Adrenal gland (tissue), 12 donors: ENCODE data around the gene PRKG1. TPM values are rescaled to one million over a fixed set of nuclear protein-coding genes. Genes with fewer than 3 reads are reported as not detected.

Experiments used
- DNase-seq, 7 donors: peaks; one replicate each; pipeline ENCODE4 v3.0.0-alpha.2; 2019 to 2020
- H3K27ac ChIP-seq, 5 donors: fragments of 200-600 bp; sonication (generic) in 4 of 5; 1 replicate in 3 of 5; 2 replicates in 2 of 5; pipeline versions ENCODE4 v1.5.1 to v1.8.0; 2016 to 2020; ENCODE audit warnings: mild to moderate bottlenecking in 1 of 5
- H3K27me3 ChIP-seq: fragments of 200-600 bp; 2 replicates; pipeline ENCODE4 v1.8.0; 2021
- H3K36me3 ChIP-seq, 2 donors: fragments of 200-600 bp; replicated peaks in 1 of 2; 1 replicate in 1 of 2; 2 replicates in 1 of 2; pipeline versions ENCODE4 v1.5.1 to v1.8.0; 2018 to 2022
- H3K4me1 ChIP-seq, 2 donors: fragments of 200-600 bp; replicated peaks in 1 of 2; 1 replicate in 1 of 2; 2 replicates in 1 of 2; pipeline versions ENCODE4 v1.5.1 to v1.8.0; 2018 to 2021
- H3K4me3 ChIP-seq, 4 donors: fragments of 200-600 bp; sonication (generic) in 3 of 4; one replicate each; pipeline ENCODE4 v1.5.1; 2016 to 2018
- H3K9me3 ChIP-seq, 3 donors: fragments of 200-600 bp; sonication (generic) in 1 of 3; replicated peaks in 1 of 3; 1 replicate in 2 of 3; 2 replicates in 1 of 3; pipeline versions ENCODE4 v1.5.1 to v1.8.0; 2016 to 2021
- POLR2A ChIP-seq, 2 donors: fragments of 450-650 bp; IDR thresholded peaks; one replicate each; pipeline ENCODE4 v1.6.1; 2017; ENCODE audit warnings: antibody characterized with exemption in 2 of 2, mild to moderate bottlenecking in 2 of 2, moderate library complexity in 1 of 2
- WGBS, 4 donors: extraction: QIAGEN DNeasy Blood & Tissue Kit in 2 of 4; methylation state at CpG; one replicate each; pipeline versions ENCODE4 v1.1.5 to v1.1.7; 2013 to 2017; 5-methylcytosine and 5-hydroxymethylcytosine counted together
- intact Hi-C, 2 donors: fragments of 100-400 bp; cut with DNase I; formaldehyde crosslinking; loops; one replicate each; pipeline versions ENCODE4 v1.14.1 to v1.15.0; 2022 to 2023
- polyA plus RNA-seq, 3 donors: library from polyadenylated mRNA; stranded (reverse); fragments of 200-250 nt in 2 of 3; fragments of 350-450 nt in 1 of 3; fragmentation: Illumina TruSeq in 1 of 3; extraction: RNeasy Lipid Tissue Mini Kit (QIAGEN cat#74804) in 1 of 3; gene quantifications; one replicate each; pipeline ENCODE4 v1.2.3, GENCODE V29; 2013 to 2014
- total RNA-seq, 9 donors: library from RNA; depleted of rRNA in 4 of 9; stranded (reverse); fragments of >200 nt in 4 of 9; fragments of 120-200 nt in 1 of 9; fragmentation: NEBNext Ultra II Directional in 1 of 9; extraction: Animal tissue kit (Norgen Biotek cat#: 25700) in 1 of 9; gene quantifications; one replicate each; pipeline versions ENCODE4 v1.1.0 to v1.2.4, GENCODE V29; 2013 to 2023
- TF ChIP-seq, protein P1 (sequence below), 6 experiments: fragments of 450-650 bp in 4 of 6; fragments of 200-600 bp in 2 of 6; sonication (generic) in 1 of 6; IDR thresholded peaks; 1 replicate in 5 of 6; 2 replicates in 1 of 6; pipeline versions ENCODE4 v1.5.1 to v1.8.0; 2016 to 2021; ENCODE audit warnings: antibody characterized with exemption in 6 of 6, mild to moderate bottlenecking in 2 of 6, moderate library complexity in 1 of 6
- donor health status: healthy with polysubstance abuse.
- donor health status: Bipolar disorder and iron deficiency.
- donor health status: DM: yes; HTN: yes; CAD: no.
- donor health status: DM: no; HTN: no; CAD: no.
- donor health status: DM: no; HTN: no; CAD: no.
- donor health status: DM: yes; HTN: yes; CAD: no.

Gene PRKG1
- total and polyA plus RNA-seq, 12 donors: 6.9 to 104 (median 29.7) TPM

DNA sequence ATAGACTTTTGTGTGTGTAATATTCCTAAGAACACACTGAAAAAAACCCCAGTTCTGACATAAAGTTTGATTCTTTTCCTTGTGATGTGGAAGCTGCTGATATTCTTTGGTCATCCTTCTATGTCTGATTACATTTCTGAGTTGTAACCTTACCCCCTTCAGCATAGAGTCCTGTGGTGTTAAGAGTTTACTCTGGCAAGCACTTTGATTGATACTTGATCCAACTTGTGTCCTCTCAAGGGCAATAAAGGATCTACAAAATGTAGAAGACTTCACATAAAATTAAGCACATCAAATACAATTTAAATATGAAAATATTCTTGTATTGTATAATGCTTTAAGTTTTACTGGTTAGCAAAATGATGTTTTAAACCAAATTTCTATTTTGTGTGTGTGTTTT lies 1018.1 kb downstream of the PRKG1 start:
- no peaks in the 10 kb centered on the region for H3K4me1 ChIP-seq
- no peak for DNase-seq
- H3K36me3 ChIP-seq: no peaks in the 10 kb centered on the region
- intact Hi-C loops: no loop called here
- no peak for TF ChIP-seq POLR2A (IDR thresholded peaks at IDR 0.05)
- TF ChIP-seq, protein P1, sequence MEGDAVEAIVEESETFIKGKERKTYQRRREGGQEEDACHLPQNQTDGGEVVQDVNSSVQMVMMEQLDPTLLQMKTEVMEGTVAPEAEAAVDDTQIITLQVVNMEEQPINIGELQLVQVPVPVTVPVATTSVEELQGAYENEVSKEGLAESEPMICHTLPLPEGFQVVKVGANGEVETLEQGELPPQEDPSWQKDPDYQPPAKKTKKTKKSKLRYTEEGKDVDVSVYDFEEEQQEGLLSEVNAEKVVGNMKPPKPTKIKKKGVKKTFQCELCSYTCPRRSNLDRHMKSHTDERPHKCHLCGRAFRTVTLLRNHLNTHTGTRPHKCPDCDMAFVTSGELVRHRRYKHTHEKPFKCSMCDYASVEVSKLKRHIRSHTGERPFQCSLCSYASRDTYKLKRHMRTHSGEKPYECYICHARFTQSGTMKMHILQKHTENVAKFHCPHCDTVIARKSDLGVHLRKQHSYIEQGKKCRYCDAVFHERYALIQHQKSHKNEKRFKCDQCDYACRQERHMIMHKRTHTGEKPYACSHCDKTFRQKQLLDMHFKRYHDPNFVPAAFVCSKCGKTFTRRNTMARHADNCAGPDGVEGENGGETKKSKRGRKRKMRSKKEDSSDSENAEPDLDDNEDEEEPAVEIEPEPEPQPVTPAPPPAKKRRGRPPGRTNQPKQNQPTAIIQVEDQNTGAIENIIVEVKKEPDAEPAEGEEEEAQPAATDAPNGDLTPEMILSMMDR (IDR thresholded peaks at IDR 0.05): no peak
- no peak overlapping the region for H3K27ac ChIP-seq
- H3K4me3 ChIP-seq: no peak overlapping the region
- no peaks in the 10 kb centered on the region for H3K27me3 ChIP-seq
- H3K9me3 ChIP-seq: no peaks in the 10 kb centered on the region

DNA sequence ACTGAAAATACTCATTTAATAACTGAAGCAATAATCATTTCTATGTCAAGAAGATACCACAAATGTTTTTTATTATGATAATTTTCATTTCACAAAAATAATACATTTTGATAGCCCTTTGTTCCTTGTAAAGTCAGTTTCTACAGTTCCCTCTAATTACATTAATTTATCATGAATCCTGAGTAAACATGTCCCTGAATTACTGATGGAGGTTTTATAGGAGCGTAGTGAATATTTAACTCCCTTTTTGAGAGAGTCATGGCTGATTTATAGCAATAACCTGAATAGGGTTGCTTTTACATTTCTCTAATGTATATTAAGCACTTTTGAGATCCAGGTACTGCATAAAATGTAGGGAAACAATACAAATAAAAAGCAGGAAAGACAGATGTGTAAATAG lies 1023.8 kb downstream of the PRKG1 start:
- Histone ChIP-seq H3K9me3 (no peaks in the 10 kb centered on the region), H3K27ac (no peak overlapping the region)

DNA sequence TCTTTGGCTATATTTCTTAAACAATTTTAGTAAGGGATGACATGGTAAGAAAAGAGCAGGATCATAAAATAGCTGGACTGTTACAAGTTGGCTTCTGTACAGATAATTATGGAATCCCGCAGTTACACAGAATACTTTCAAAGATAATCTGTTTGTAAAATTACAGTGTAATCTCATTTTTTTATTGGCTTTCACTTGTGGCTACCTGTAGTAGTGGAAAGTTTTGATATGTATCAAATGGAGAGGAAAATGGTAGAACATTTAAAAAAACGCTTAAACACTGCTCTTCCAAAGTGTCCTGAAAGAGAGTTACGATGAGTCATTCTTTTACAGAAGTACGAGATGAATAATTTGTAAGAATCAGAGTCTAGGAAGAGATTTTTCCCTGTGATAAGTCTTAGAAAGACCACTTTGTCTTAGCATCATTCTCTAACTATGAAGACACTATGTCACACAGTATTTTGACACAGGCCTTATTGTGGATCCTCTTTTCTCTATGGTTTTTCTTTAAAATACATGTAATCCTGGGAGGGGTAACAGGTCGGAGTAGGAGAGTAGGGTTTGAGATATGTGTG lies 1024.8 kb downstream of the PRKG1 start:
- DNase-seq: no peak
- no peaks in the 10 kb centered on the region for H3K4me1 ChIP-seq
- 82 to 84% (median 83%) methylated on average over 5 of the region's 5 CpGs for WGBS, 4 donors
- H3K4me3 ChIP-seq: no peak overlapping the region
- intact Hi-C loops: no loop called here
- no peaks in the 10 kb centered on the region for H3K36me3 ChIP-seq
- TF ChIP-seq POLR2A (IDR thresholded peaks at IDR 0.05): no peak
- TF ChIP-seq, protein P1 (IDR thresholded peaks at IDR 0.05): no peak
- no peaks in the 10 kb centered on the region for H3K9me3 ChIP-seq
- H3K27me3 ChIP-seq: no peaks in the 10 kb centered on the region
- H3K27ac ChIP-seq: no peak overlapping the region

More for the DNA sequence above, 1023.8 kb downstream of the PRKG1 start:
- H3K27me3 ChIP-seq: no peaks in the 10 kb centered on the region
- WGBS, 4 donors: 93 to 98% (median 97%) methylated on average over 1 of the region's 1 CpG
- H3K4me3 ChIP-seq: no peak overlapping the region
- H3K36me3 ChIP-seq: no peaks in the 10 kb centered on the region
- intact Hi-C loops: no loop called here
- TF ChIP-seq POLR2A (IDR thresholded peaks at IDR 0.05): no peak
- TF ChIP-seq, protein P1 (IDR thresholded peaks at IDR 0.05): no peak
- DNase-seq: no peak
- H3K4me1 ChIP-seq: no peaks in the 10 kb centered on the region

DNA sequence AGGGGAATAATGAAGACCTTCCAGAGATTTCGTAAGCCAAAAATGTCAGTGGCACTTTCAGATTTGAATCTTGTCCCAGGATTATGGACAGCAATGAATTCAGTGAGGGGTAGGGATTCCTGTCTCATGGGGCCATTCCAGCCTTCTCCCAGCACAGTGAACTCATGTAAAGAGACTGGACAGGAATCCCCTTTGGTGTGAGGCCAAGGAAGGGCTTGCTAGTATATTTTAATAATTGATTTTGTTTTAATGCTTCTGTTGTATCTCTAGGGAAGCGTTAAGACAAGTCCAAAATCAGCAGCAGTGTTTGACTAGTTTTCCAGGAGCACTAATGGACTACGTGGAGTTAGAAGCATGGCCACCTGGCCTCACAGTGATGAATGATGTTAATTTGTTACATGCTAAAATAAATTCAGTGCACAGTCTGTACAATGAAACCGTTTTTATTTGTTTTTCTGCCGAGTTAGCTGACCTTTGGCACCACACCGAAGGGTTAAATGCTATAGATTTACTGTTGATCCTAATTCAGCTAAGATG lies 1025.8 kb downstream of the PRKG1 start:
- no peak for DNase-seq
- Histone ChIP-seq H3K9me3 (no peaks in the 10 kb centered on the region), H3K36me3 (no peaks in the 10 kb centered on the region), H3K4me3 (no peak overlapping the region), H3K4me1 (no peaks in the 10 kb centered on the region), H3K27me3 (no peaks in the 10 kb centered on the region), H3K27ac (no peak overlapping the region)
- intact Hi-C loops: no loop called here
- 70 to 74% (median 72%) methylated on average over 6 of the region's 6 CpGs for WGBS, 4 donors
- TF ChIP-seq, protein P1 (IDR thresholded peaks at IDR 0.05): no peak
